GM18868 (cell line): ENCODE data around the gene ZBTB47.
A peak's percentile ranks its signal among the peaks of the same experiment; 100 is the strongest.

Experiments
- ATAC-seq: cut with Tn5 transposase; IDR thresholded peaks from one replicate; pipeline ENCODE4 v1.9.1; 2021; ENCODE audit warnings: mild to moderate bottlenecking, moderate library complexity; ENCODE audit not compliant: unreplicated experiment

The ZBTB47 gene

DNA sequence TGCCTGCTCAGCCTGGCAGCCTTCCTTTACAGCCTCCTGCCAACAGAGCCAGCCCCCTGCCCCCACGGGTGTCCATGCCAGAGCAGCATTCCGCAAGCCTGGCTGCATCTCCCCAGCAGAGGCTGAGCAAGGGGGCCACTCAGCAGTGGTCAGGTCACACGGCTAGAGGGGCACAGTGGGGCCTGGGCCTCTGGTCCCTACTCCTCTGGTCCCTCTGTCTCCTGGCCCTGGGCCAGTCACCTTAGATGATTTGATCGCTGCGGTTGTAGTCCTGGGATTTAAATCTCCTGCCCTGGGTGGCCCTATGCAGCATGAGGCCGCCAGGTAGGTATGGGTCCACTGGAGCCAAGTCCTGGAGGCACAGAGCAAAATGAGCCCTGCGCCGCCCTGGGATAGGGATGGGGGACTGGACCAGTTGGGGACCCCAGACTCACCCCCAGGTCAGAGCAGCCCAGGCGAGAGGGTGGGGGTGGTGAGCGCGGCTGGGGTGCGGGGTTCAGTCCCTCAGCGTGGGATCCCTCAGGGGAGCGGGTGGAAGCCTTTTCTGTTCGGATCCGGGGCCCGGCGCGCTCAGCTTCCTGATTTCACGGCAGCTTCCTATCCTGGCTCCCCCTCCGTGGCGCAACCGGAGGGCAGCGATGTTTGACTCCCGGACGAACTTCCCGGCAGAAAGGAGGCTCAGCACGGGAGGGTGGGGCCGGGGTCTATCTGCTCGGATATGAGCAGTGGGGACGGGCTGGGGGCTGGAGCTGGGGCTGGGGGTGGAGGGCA, at the start of gene ZBTB47:
Gene ZBTB47, plus strand, starts transcription at position 138 of the 771 bp plus-strand sequence. CDS start 4,659 bp downstream, outside the sequence.
- ATAC-seq: no peak

- no peak for ATAC-seq
Observed at GRCh38 chr3:42605546-42606173, 47.8 kb upstream of the ZBTB47 start.

DNA sequence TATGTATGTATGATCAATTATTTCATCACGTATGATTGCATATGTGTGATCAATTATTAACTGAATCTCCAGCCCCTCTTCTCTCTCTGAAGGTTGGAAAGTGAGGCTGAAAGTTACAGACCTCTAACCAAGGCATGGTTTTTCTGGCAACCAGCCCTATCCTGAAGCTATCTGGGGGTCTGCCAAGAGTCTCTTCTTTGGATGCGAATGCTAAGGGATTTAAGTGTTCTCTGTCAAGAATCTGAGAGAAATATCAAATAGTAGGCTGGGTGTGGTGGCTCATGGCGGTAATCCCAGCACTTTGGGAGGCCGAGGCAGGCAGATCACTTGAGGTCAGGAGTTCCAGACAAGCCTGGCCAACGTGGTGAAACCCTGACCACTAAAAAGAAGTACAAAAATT, 44.9 kb upstream of the ZBTB47 start:
- ATAC-seq: no peak

DNA sequence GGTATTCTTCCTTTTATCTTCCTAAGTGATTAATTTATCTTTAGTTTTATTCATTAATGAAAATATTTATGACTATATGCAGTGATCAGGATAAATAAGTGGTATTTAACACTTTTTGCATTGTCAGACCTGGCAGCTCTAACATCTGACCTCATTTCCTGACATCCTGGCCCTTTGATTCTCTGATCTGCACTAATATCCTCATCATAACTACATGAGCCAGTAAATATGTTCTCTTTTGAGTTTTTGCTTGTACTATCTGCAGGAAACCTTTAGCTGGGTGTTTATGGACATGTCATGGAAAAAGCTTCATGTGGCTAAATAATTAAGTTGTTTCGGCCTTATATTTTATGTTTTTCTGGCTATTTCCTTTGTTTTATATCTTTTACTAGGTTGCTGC, 42.5 kb upstream of the ZBTB47 start:
- ATAC-seq: no peak

- no peak for ATAC-seq
Observed at GRCh38 chr3:42612217-42612616, 41.3 kb upstream of the ZBTB47 start.

- peak; percentile 96 for ATAC-seq
Observed at GRCh38 chr3:42612928-42613327, 40.6 kb upstream of the ZBTB47 start.

- peak; percentile 18 for ATAC-seq
Observed at GRCh38 chr3:42613462-42613861, 40.0 kb upstream of the ZBTB47 start.

GRCh38 chr3:42631620-42632019, 21.9 kb upstream of the ZBTB47 start:
- ATAC-seq: no peak

- no peak for ATAC-seq
Observed at GRCh38 chr3:42632146-42632545, 21.4 kb upstream of the ZBTB47 start.

GRCh38 chr3:42633544-42633943, 20.0 kb upstream of the ZBTB47 start:
- ATAC-seq: no peak

DNA sequence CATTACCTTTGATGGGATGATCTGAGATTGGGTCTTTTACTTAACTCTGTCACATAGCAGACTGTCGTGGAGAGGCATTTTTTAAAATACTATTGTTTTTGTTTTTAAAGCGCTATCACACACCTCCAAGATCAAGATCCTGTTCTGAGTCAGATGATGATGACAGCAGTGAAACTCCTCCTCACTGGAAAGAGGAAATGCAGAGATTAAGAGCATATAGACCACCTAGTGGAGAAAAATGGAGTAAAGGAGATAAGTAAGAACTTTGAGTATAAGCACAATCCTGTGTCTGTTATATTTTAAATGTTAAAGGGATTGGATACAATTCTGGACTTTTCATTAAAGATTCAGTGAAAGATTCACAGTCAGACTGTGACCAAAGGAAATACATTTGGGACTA, 18.4 kb upstream of the ZBTB47 start:
- peak; percentile 91 for ATAC-seq

DNA sequence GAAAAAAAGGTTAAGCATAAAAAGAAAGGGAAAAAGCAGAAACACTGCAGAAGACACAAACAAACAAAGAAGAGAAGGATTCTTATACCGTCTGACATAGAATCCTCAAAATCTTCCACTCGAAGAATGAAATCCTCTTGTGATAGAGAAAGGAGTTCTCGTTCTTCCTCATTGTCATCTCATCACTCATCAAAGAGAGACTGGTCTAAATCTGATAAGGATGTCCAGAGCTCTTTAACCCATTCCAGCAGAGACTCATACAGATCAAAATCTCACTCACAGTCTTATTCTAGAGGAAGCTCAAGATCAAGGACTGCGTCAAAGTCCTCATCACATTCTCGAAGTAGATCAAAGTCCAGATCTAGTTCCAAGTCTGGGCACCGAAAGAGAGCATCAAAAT, 16.5 kb upstream of the ZBTB47 start:
- no peak for ATAC-seq

DNA sequence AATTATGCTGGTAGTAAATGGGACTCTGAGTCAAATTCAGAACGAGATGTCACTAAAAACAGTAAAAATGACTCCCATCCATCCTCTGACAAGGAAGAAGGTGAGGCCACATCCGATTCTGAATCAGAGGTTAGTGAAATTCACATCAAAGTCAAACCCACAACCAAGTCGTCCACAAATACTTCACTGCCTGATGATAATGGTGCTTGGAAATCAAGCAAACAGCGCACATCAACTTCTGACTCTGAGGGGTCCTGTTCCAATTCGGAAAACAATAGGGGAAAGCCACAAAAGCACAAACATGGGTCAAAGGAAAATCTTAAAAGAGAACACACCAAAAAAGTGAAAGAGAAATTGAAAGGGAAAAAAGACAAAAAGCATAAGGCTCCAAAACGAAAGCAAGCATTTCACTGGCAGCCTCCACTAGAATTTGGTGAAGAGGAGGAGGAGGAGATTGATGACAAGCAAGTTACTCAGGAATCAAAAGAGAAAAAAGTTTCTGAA, 15.1 kb upstream of the ZBTB47 start:
- no peak for ATAC-seq

GRCh38 chr3:42639192-42639591, 14.3 kb upstream of the ZBTB47 start:
- ATAC-seq: no peak

GRCh38 chr3:42640129-42640528, 13.4 kb upstream of the ZBTB47 start:
- ATAC-seq: no peak

DNA sequence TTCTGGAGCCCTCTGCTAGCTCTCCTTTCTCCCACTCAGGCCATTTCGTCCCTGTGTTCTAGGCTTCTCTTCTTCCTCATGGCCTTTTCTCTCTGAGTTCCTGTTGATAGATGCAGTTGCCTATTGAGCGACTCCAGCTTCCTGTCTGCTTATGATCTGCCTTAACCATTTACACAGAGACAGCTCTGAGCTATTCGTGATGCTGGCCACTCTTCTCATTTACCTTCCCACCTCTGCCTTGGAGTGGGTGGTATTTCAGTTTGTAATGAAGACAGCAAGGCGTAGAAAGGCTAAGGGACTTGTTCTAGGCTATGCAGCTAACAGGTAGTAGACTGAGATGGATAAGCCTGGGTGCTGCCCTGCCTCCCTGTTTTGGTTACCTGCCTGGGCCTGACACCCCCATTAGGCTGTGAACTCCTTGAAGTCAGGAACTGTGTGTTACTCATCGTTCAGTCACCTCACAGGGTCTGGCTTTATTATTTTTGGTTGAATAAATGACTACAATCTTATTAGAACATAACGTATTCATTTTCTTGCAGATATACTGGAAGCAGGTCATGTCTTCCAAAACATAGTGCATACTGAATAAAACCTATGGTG, 12.6 kb upstream of the ZBTB47 start:
- ATAC-seq: no peak

DNA sequence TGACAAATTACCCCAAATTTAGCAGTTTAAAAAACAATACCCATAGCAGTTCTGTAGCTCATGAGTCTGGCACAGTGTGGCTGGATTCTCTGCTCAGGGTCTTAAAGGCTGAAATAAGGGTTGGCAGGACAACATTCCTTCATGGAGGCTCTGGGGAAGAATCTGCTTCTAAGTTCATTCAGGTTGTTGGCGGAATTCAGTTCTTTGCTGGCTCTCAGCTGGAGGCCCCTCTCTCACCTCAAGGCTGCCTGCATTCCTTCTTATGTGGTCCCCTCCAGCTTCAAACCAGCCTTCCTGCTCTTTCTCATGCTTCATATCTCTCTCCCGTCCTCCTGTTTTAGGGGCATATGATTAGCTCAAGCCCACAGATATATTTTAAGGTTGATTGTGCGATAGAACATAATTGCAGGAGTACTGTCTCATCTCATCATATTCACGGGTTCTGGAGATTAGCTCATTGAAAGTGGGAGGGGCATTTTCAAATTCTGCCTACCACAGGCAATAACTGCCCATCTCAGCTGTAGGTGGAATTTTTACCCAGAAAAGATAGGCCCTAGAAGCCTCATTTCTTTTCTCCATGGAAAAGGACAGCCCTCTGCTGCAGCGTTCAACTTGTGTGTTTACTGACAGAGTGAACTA, 5.6 kb upstream of the ZBTB47 start:
- ATAC-seq: no peak

- ATAC-seq: no peak
Observed at GRCh38 chr3:42649006-42649405, 4.5 kb upstream of the ZBTB47 start.

DNA sequence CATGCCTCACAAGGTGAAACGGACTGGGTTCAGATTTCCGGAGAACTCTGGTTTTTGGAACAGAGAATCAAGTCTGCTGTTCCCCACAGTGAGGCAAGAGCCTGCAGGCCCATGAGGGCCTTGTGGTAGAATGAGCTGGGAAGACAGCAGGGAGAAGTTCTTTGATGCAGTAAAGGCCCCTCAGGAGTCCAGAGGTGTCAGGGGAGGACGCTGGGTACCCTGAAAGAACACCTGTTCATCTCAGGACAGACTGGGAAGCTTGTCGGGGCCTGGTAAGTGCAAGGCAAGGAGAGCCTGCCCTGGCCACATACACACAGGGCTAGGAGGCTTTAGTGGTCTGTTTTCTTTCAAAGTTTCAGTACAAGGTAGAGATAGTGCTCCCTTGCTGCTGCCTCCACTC, 3.7 kb upstream of the ZBTB47 start:
- no peak for ATAC-seq

- ATAC-seq: no peak
Observed at GRCh38 chr3:42651248-42652091, 2.0 kb upstream of the ZBTB47 start.

DNA sequence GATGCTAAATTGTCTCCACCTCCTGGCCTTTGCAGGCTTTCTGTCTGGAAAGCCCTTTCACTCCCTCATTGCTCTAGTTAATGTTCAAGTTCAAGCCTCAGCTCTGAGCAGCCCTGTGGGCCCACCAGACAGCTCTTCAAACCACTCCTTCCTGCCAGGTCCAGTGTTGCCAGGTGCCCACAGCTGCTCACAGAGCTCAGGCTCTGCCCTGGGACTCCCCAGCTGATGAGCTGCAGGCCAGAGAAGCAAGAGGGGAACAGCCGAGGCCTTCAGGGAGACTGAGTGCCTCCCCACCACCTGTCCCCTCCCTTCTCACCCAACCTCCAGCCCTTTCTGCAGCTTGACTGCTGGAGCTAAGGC, 1.3 kb upstream of the ZBTB47 start:
- no peak for ATAC-seq
